Ovary (tissue), 3 donors: ENCODE measurements around the gene LYRM4.

Experiments
- CTCF ChIP-seq, 3 donors: fragments of 450-650 bp in 2 of 3; fragments of 200-600 bp in 1 of 3; IDR thresholded peaks; one replicate each; pipeline versions ENCODE4 v1.5.1 to v1.8.0; 2016 to 2022; ENCODE audit warnings: antibody characterized with exemption in 3 of 3, mild to moderate bottlenecking in 1 of 3
- EP300 ChIP-seq: sonication (generic); formaldehyde crosslinking; IDR thresholded peaks from one replicate; pipeline ENCODE4 v1.6.1; 2017; ENCODE audit warnings: antibody characterized with exemption
- POLR2A ChIP-seq: fragments of 450-650 bp; IDR thresholded peaks from one replicate; pipeline ENCODE4 v1.6.1; 2017; ENCODE audit warnings: antibody characterized with exemption, mild to moderate bottlenecking, moderate library complexity
- donor health status: DM: no; HTN: no; CAD: no.

- TF ChIP-seq CTCF (IDR thresholded peaks at IDR 0.05) (no peak), POLR2A (no peak), EP300 (no peak)
Measured at GRCh38 chr6:5215159-5215558, 45.6 kb downstream of the LYRM4 start.
